CD14-positive monocyte (primary cell): ENCODE results near the gene ZNF599. TPM values are rescaled to one million over a fixed set of nuclear protein-coding genes. Genes with fewer than 3 reads are reported as not detected.

Source experiments
- DNase-seq, 3 donors: peaks; one replicate each; pipeline ENCODE4 v3.0.0-alpha.2; 2011 to 2022
- H2AFZ ChIP-seq: 2 replicates; pipeline ENCODE4 v1.6.0; 2012; ENCODE audit warnings: mild to moderate bottlenecking, low read depth, low read length, inconsistent platforms; ENCODE audit not compliant: insufficient read depth, poor library complexity, severe bottlenecking
- H3K27ac ChIP-seq, 2 donors: 1 replicate in 1 of 2; 2 replicates in 1 of 2; pipeline ENCODE4 v1.5.1; 2012 to 2013; ENCODE audit warnings: low read length in 2 of 2, control low read depth in 1 of 2, inconsistent platforms in 1 of 2, low read depth in 1 of 2, mild to moderate bottlenecking in 1 of 2
- H3K27me3 ChIP-seq, 2 donors: one replicate each; pipeline versions ENCODE4 v1.6.0 to v1.6.1; 2011 to 2013; ENCODE audit warnings: low read length in 2 of 2; ENCODE audit not compliant: control insufficient read depth in 2 of 2, insufficient read depth in 2 of 2
- H3K36me3 ChIP-seq, 2 donors: replicated peaks in 1 of 2; 1 replicate in 1 of 2; 2 replicates in 1 of 2; pipeline versions ENCODE4 v1.5.1 to v1.6.1; 2012 to 2013; ENCODE audit warnings: low read length in 2 of 2, control low read depth in 1 of 2, inconsistent platforms in 1 of 2, mild to moderate bottlenecking in 1 of 2; ENCODE audit not compliant: insufficient read depth in 2 of 2, control insufficient read depth in 1 of 2
- H3K4me1 ChIP-seq, 2 donors: 1 replicate in 1 of 2; 2 replicates in 1 of 2; pipeline versions ENCODE4 v1.5.1 to v1.6.1; 2012 to 2013; ENCODE audit warnings: low read length in 2 of 2, control low read depth in 1 of 2, inconsistent platforms in 1 of 2, mild to moderate bottlenecking in 1 of 2, moderate library complexity in 1 of 2; ENCODE audit not compliant: insufficient read depth in 2 of 2, control insufficient read depth in 1 of 2
- H3K4me2 ChIP-seq: replicated peaks from 2 replicates; pipeline ENCODE3; 2012; ENCODE audit warnings: low read length, moderate library complexity, mild to moderate bottlenecking; ENCODE audit not compliant: poor library complexity, severe bottlenecking; ENCODE audit errors: extremely low read depth
- H3K4me3 ChIP-seq, 3 experiments: fragments of 200-600 bp in 1 of 3; sonication (generic) in 1 of 3; replicated peaks in 1 of 3; 1 replicate in 2 of 3; 2 replicates in 1 of 3; pipeline ENCODE4 v1.5.1; 2011 to 2013; ENCODE audit warnings: low read length in 3 of 3, mild to moderate bottlenecking in 3 of 3, control low read depth in 2 of 3, low read depth in 2 of 3, inconsistent platforms in 1 of 3, moderate library complexity in 1 of 3
- H3K79me2 ChIP-seq: 2 replicates; pipeline ENCODE4 v1.6.0; 2012; ENCODE audit warnings: mild to moderate bottlenecking, control low read depth, inconsistent platforms, low read length, moderate library complexity; ENCODE audit not compliant: insufficient read depth
- H3K9ac ChIP-seq: 2 replicates; pipeline ENCODE4 v1.6.0; 2017; ENCODE audit warnings: low read length, mild to moderate bottlenecking; ENCODE audit not compliant: insufficient read depth, poor library complexity, severe bottlenecking
- H3K9me3 ChIP-seq, 2 donors: replicated peaks in 1 of 2; 1 replicate in 1 of 2; 2 replicates in 1 of 2; pipeline versions ENCODE4 v1.5.1 to v1.6.1; 2012 to 2013; ENCODE audit warnings: low read length in 2 of 2, control low read depth in 1 of 2; ENCODE audit not compliant: control insufficient read depth in 1 of 2, insufficient read depth in 1 of 2
- H4K20me1 ChIP-seq: 2 replicates; pipeline ENCODE4 v1.6.0; 2012; ENCODE audit warnings: mild to moderate bottlenecking, low read length, control low read depth, moderate library complexity; ENCODE audit not compliant: insufficient read depth
- H3K27ac Mint-ChIP-seq, 7 donors: one replicate each; pipeline ENCODE4 v1.8.0; 2020; ENCODE audit warnings: mild to moderate bottlenecking in 7 of 7, mixed read lengths in 7 of 7, moderate library complexity in 6 of 7, inconsistent platforms in 2 of 7
- H3K27me3 Mint-ChIP-seq, 3 donors: one replicate each; pipeline ENCODE4 v1.8.0; 2021 to 2022; ENCODE audit warnings: low read depth in 3 of 3, mild to moderate bottlenecking in 3 of 3, mixed read lengths in 3 of 3, moderate library complexity in 3 of 3, inconsistent platforms in 1 of 3
- H3K36me3 Mint-ChIP-seq, 2 donors: one replicate each; pipeline ENCODE4 v1.8.0; 2020; ENCODE audit warnings: mixed read lengths in 2 of 2, inconsistent platforms in 1 of 2, mild to moderate bottlenecking in 1 of 2
- H3K4me1 Mint-ChIP-seq: one replicate; pipeline ENCODE4 v1.8.0; 2020; ENCODE audit warnings: mild to moderate bottlenecking, mixed read lengths
- H3K4me3 Mint-ChIP-seq, 2 donors: one replicate each; pipeline ENCODE4 v1.8.0; 2020; ENCODE audit warnings: mild to moderate bottlenecking in 2 of 2, mixed read lengths in 2 of 2, moderate library complexity in 1 of 2
- H3K9me3 Mint-ChIP-seq, 7 donors: one replicate each; pipeline ENCODE4 v1.8.0; 2020 to 2022; ENCODE audit warnings: mixed read lengths in 7 of 7, mild to moderate bottlenecking in 6 of 7, moderate library complexity in 6 of 7, inconsistent platforms in 2 of 7
- WGBS: methylation state at CpG from one replicate; pipeline ENCODE4 v1.1.5; 2013; ENCODE audit warnings: missing lambda C conversion rate; ENCODE audit not compliant: insufficient coverage; 5-methylcytosine and 5-hydroxymethylcytosine counted together
- intact Hi-C, 2 donors: fragments of 100-400 bp; cut with micrococcal nuclease; formaldehyde crosslinking; loops; one replicate each; pipeline versions ENCODE4 v1.15.0 to v1.15.1; 2023
- polyA plus RNA-seq, 3 donors: library from polyadenylated mRNA; depleted of rRNA in 1 of 3; unstranded in 2 of 3; stranded (reverse) in 1 of 3; fragments of 300-500 nt in 2 of 3; fragments of >200 nt in 1 of 3; fragmentation: Illumina TruSeq in 2 of 3; gene quantifications; 1 replicate in 2 of 3; 2 replicates in 1 of 3; pipeline ENCODE4 v1.2.3, GENCODE V29; 2012 to 2021
- TF ChIP-seq, protein P1 (sequence below): fragments of 200-600 bp; IDR thresholded peaks from one replicate; pipeline ENCODE4 v1.8.0; 2022; ENCODE audit warnings: antibody characterized with exemption, mild to moderate bottlenecking

ZNF599 gene
- polyA plus RNA-seq, 3 donors: 0.85 to 0.99 (median 0.91) TPM

DNA sequence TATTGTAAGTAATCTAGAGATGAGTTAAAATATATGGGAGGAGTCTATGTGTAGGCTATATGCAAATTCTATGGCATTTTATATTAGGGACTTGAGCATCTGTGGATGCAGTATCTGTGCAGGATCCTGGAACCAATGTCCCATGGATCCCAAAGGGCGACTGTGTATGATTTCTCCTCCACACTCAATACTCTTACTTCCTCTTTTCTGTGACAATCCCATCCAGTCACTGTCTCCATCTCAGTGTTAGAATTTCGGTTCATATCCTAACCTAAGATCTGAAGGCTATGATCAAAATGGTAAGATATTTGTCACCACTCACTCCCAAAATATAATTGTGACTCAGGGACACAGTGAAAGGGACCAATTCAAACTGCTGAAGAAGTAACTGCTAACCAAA, 15.1 kb upstream of the ZNF599 start:
- Mint-ChIP-seq H3K9me3 (peaks cover 16 to 44% (median 31%) of the 10 kb centered on the region in 7 donors), H3K27ac (no peak overlapping the region), H3K4me3 (no peak overlapping the region), H3K27me3 (peaks cover 0 to 2% (median 0%) of the 10 kb centered on the region in 3 donors), H3K36me3 (no peaks in the 10 kb centered on the region), H3K4me1 (no peaks in the 10 kb centered on the region)
- Histone ChIP-seq H3K79me2 (no peaks in the 10 kb centered on the region), H3K36me3 (no peaks in the 10 kb centered on the region), H3K4me2 (no peak overlapping the region), H3K27ac (no peak overlapping the region), H3K4me1 (no peaks in the 10 kb centered on the region), H3K27me3 (no peaks in the 10 kb centered on the region), H3K4me3 (no peak overlapping the region), H4K20me1 (no peaks in the 10 kb centered on the region), H3K9ac (no peak overlapping the region), H3K9me3 (peaks cover 28 to 30% of the 10 kb centered on the region in 2 donors), H2AFZ (no peak overlapping the region)
- intact Hi-C loops: no loop called here
- no peak for DNase-seq
- TF ChIP-seq, protein P1, sequence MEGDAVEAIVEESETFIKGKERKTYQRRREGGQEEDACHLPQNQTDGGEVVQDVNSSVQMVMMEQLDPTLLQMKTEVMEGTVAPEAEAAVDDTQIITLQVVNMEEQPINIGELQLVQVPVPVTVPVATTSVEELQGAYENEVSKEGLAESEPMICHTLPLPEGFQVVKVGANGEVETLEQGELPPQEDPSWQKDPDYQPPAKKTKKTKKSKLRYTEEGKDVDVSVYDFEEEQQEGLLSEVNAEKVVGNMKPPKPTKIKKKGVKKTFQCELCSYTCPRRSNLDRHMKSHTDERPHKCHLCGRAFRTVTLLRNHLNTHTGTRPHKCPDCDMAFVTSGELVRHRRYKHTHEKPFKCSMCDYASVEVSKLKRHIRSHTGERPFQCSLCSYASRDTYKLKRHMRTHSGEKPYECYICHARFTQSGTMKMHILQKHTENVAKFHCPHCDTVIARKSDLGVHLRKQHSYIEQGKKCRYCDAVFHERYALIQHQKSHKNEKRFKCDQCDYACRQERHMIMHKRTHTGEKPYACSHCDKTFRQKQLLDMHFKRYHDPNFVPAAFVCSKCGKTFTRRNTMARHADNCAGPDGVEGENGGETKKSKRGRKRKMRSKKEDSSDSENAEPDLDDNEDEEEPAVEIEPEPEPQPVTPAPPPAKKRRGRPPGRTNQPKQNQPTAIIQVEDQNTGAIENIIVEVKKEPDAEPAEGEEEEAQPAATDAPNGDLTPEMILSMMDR: no peak
- WGBS: no CpG with 5 or more reads among the region's 2 CpGs

DNA sequence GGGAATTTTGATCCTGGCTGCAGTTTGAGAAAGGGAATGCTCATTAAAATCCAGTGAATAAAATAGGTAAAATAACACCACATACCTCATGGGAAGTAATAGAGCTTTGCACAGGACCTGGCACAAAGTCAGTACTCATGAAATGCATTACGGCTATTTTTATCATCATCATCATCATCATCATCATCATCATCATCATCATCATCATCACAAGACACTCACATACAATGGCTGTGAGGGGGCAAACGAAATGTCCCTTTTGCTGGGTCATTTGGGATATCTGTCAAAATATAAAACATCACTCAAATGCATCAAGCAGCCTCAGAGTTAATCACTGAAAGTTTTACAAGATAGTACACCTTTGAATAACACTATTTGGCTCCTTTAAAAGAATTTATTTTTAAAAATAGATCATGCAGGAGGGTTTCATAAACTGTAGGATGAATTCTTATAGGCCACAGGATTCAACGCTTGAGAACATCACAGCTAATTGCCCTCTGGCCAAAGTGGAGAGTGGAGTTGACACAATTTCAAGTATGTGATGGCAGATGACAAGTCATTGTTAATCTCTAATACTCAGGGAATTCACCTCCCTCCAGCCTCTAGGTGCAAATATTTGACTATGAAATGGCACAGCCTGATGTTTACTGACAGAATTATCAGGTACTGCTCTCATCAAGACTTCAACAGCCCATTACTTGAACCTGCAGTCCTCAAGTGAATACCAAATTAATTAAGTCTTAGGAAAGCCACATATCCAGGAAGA, 14.2 kb upstream of the ZNF599 start:
- Mint-ChIP-seq H3K9me3 (peaks cover 19 to 43% (median 28%) of the 10 kb centered on the region in 7 donors), H3K4me3 (no peak overlapping the region), H3K27ac (no peak overlapping the region), H3K4me1 (no peaks in the 10 kb centered on the region), H3K36me3 (no peaks in the 10 kb centered on the region), H3K27me3 (peaks cover 0 to 3% (median 2%) of the 10 kb centered on the region in 3 donors)
- Histone ChIP-seq H3K9me3 (peaks cover 29 to 37% of the 10 kb centered on the region in 2 donors), H4K20me1 (no peaks in the 10 kb centered on the region), H2AFZ (no peak overlapping the region), H3K79me2 (no peaks in the 10 kb centered on the region), H3K4me3 (no peak overlapping the region), H3K4me2 (no peak overlapping the region), H3K9ac (no peak overlapping the region), H3K36me3 (no peaks in the 10 kb centered on the region), H3K27me3 (no peaks in the 10 kb centered on the region), H3K27ac (no peak overlapping the region), H3K4me1 (no peaks in the 10 kb centered on the region)
- no peak for DNase-seq
- WGBS: 100% methylated on average over 1 of the region's 3 CpGs
- intact Hi-C loops: no loop called here
- TF ChIP-seq, protein P1: no peak
